Measurements from ENCODE around the gene BTBD16.

DNA sequence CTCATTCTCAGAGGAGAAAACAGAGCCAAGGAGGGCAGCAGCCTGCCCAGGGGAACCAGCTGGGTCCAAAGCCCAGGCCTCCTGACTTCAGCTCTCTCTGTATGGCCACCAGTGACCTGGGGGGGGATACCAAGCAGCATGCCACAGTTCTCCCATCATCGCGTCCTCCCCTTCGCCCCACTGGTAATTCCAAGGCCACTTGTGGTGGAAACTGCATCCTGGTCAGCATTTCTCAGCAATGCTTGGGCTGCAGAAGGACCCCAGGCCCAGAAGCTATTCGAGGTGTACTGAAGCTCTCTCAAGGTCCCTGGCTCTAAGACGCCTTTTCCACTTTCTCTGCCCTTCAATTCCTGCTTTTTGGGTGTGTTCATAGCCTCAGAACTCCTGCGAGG, 27.1 kb downstream of the BTBD16 start:
- TF ChIP-seq GATA2 (IDR thresholded peaks at IDR 0.05; ENCODE audit: low read depth, low read length) (no peak), GATA3 (IDR thresholded peaks at IDR 0.05; ENCODE audit: low read depth, low read length) (no peak)

Measured in SH-SY5Y (cell line).